ENCODE data around the gene SELENOI. TPM values are rescaled to one million over a fixed set of nuclear protein-coding genes. Genes with fewer than 3 reads are reported as not detected.

The SELENOI gene
- total and polyA plus RNA-seq, 2 experiments from 2014 or later = 8.4 to 67.8 TPM

GRCh38 chr2:26396734-26397298, 50.9 kb downstream of the SELENOI start (continued):
- no peak for TF ChIP-seq REST (IDR thresholded peaks at IDR 0.05; ENCODE audit: unreplicated experiment)
- TF ChIP-seq ETS1 (IDR thresholded peaks at IDR 0.05) = no peak
- TF ChIP-seq STAT1 (IDR thresholded peaks at IDR 0.05; ENCODE audit: unreplicated experiment) = no peak
- TF ChIP-seq ZNF114 (CRISPR knock-in tag; IDR thresholded peaks at IDR 0.05) = no peak
- TF ChIP-seq ZNF331 (CRISPR knock-in tag; IDR thresholded peaks at IDR 0.05; ENCODE audit: low read depth) = no peak
- no peak for TF ChIP-seq EZH2phosphoT487 (IDR thresholded peaks at IDR 0.05; ENCODE audit: unreplicated experiment)
- no peak for TF ChIP-seq JUNB (IDR thresholded peaks at IDR 0.05; ENCODE audit: unreplicated experiment)

GRCh38 chr2:26399771-26400376, 53.9 kb downstream of the SELENOI start:
- H3K27ac Mint-ChIP-seq = no peak overlapping the region
- TF ChIP-seq REST (IDR thresholded peaks at IDR 0.05; ENCODE audit: unreplicated experiment) (no peak), ZNF462 (CRISPR knock-in tag; IDR thresholded peaks at IDR 0.05) (no peak)

More at GRCh38 chr2:26399771-26400376, 53.9 kb downstream of the SELENOI start:
- Histone ChIP-seq H3K4me1 (ENCODE audit: insufficient read depth) (peaks cover 10% of the 10 kb centered on the region; the same call in 1 of the 2 replicates), H4K20me1 (replicated peaks; ENCODE audit: insufficient read depth) (no peaks in the 10 kb centered on the region), H3K79me2 (replicated peaks; ENCODE audit: insufficient read depth) (no peaks in the 10 kb centered on the region), H3K4me2 (no peak overlapping the region), H3K27ac (ENCODE audit: low read depth) (no peak overlapping the region; the same call in 1 of the 2 replicates), H2AFZ (no peak overlapping the region), H3K36me3 (ENCODE audit: insufficient read depth) (no peaks in the 10 kb centered on the region), H3K4me3 (no peak overlapping the region), H3F3A (replicated peaks; ENCODE audit: low read depth) (no peaks in the 10 kb centered on the region), H3K9me2 (ENCODE audit: insufficient read depth) (no peaks in the 10 kb centered on the region), H3K27me3 (ENCODE audit: insufficient read depth) (no peaks in the 10 kb centered on the region)
- Mint-ChIP-seq H3K36me3 (ENCODE audit: low read depth) (no peaks in the 10 kb centered on the region), H3K4me3 (no peak overlapping the region), H3K27me3 (ENCODE audit: insufficient read depth, low read depth, poor library complexity) (peaks cover 7% of the 10 kb centered on the region), H3K9me3 (no peaks in the 10 kb centered on the region), H3K4me1 (no peaks in the 10 kb centered on the region; the same call in 2 of the 3 replicates)
- DNase-seq (ENCODE audit: low spot score) (no peak), ATAC-seq (no peak)
